ENCODE data around the gene PARS2. TPM values are rescaled to one million over a fixed set of nuclear protein-coding genes. Genes with fewer than 3 reads are reported as not detected.

Gene PARS2
- total RNA-seq, 2 experiments from 2014 or later, result 4.2 TPM

GRCh38 chr1:54744696-54745095 lies 19.6 kb downstream of the PARS2 start:
- no peaks in the 10 kb centered on the region for H3K4me1 Mint-ChIP-seq (ENCODE audit: low read depth)
- POLR2A ChIA-PET, result no interaction called here
- no peak for ATAC-seq

GRCh38 chr1:54743416-54744226 lies 20.7 kb downstream of the PARS2 start:
- CTCF ChIA-PET, result no interaction called here
- no peak overlapping the region for H3K4me3 Mint-ChIP-seq
- DNase-seq (no peak), ATAC-seq (no peak)
- no peak overlapping the region for H3K27ac Mint-ChIP-seq
- no peaks in the 10 kb centered on the region for H3K9me3 Mint-ChIP-seq (ENCODE audit: insufficient read depth)
- H3K4me1 Mint-ChIP-seq (ENCODE audit: low read depth), result no peaks in the 10 kb centered on the region
- H3K27me3 Mint-ChIP-seq (ENCODE audit: low read depth), result no peaks in the 10 kb centered on the region
- POLR2A ChIA-PET, result no interaction called here
- H3K36me3 Mint-ChIP-seq (ENCODE audit: low read depth), result peaks cover 18% of the 10 kb centered on the region

More at GRCh38 chr1:54744696-54745095, 19.6 kb downstream of the PARS2 start:
- Mint-ChIP-seq H3K27ac (no peak overlapping the region), H3K27me3 (ENCODE audit: low read depth) (no peaks in the 10 kb centered on the region), H3K4me3 (no peak overlapping the region), H3K36me3 (ENCODE audit: low read depth) (peaks cover 14% of the 10 kb centered on the region), H3K9me3 (ENCODE audit: insufficient read depth) (no peaks in the 10 kb centered on the region)
- CTCF ChIA-PET, result no interaction called here
- DNase-seq, result no peak

- no peaks in the 10 kb centered on the region for H3K4me1 Mint-ChIP-seq (ENCODE audit: low read depth)
- H3K36me3 Mint-ChIP-seq (ENCODE audit: low read depth), result peaks cover 26% of the 10 kb centered on the region
- ChIA-PET POLR2A (no interaction called here), CTCF (no interaction called here)
- no peak overlapping the region for H3K4me3 Mint-ChIP-seq
- DNase-seq, result no peak
- no peaks in the 10 kb centered on the region for H3K27me3 Mint-ChIP-seq (ENCODE audit: low read depth)
- no peaks in the 10 kb centered on the region for H3K9me3 Mint-ChIP-seq (ENCODE audit: insufficient read depth)
- ATAC-seq, result no peak
- no peak overlapping the region for H3K27ac Mint-ChIP-seq
Measured at GRCh38 chr1:54742282-54742681, 22.0 kb downstream of the PARS2 start.

GRCh38 chr1:54741531-54741930 lies 22.8 kb downstream of the PARS2 start:
- ATAC-seq, result no peak
- Mint-ChIP-seq H3K9me3 (ENCODE audit: insufficient read depth) (no peaks in the 10 kb centered on the region), H3K4me3 (no peak overlapping the region), H3K4me1 (ENCODE audit: low read depth) (no peaks in the 10 kb centered on the region), H3K36me3 (ENCODE audit: low read depth) (peaks cover 29% of the 10 kb centered on the region), H3K27me3 (ENCODE audit: low read depth) (no peaks in the 10 kb centered on the region), H3K27ac (peak overlapping the region; percentile 54)
- POLR2A ChIA-PET, result no interaction called here
- CTCF ChIA-PET, result no interaction called here
- no peak for DNase-seq

GRCh38 chr1:54738244-54738643 lies 26.1 kb downstream of the PARS2 start:
- Mint-ChIP-seq H3K27me3 (ENCODE audit: low read depth) (no peaks in the 10 kb centered on the region), H3K9me3 (ENCODE audit: insufficient read depth) (no peaks in the 10 kb centered on the region), H3K4me3 (no peak overlapping the region), H3K36me3 (ENCODE audit: low read depth) (peaks cover 36% of the 10 kb centered on the region), H3K27ac (no peak overlapping the region), H3K4me1 (ENCODE audit: low read depth) (no peaks in the 10 kb centered on the region)
- POLR2A ChIA-PET, result no interaction called here
- ATAC-seq (no peak), DNase-seq (no peak)
- CTCF ChIA-PET, result no interaction called here

- CTCF ChIA-PET, result no interaction called here
- no peak overlapping the region for H3K27ac Mint-ChIP-seq
- no peaks in the 10 kb centered on the region for H3K9me3 Mint-ChIP-seq (ENCODE audit: insufficient read depth)
- POLR2A ChIA-PET, result no interaction called here
- no peak overlapping the region for H3K4me3 Mint-ChIP-seq
- DNase-seq (no peak), ATAC-seq (no peak)
- no peaks in the 10 kb centered on the region for H3K27me3 Mint-ChIP-seq (ENCODE audit: low read depth)
- H3K4me1 Mint-ChIP-seq (ENCODE audit: low read depth), result no peaks in the 10 kb centered on the region
- peaks cover 31% of the 10 kb centered on the region for H3K36me3 Mint-ChIP-seq (ENCODE audit: low read depth)
Measured at GRCh38 chr1:54736685-54737084, 27.6 kb downstream of the PARS2 start.

- Mint-ChIP-seq H3K4me3 (no peak overlapping the region), H3K27ac (no peak overlapping the region), H3K4me1 (ENCODE audit: low read depth) (no peaks in the 10 kb centered on the region), H3K9me3 (ENCODE audit: insufficient read depth) (no peaks in the 10 kb centered on the region), H3K36me3 (ENCODE audit: low read depth) (peaks cover 62% of the 10 kb centered on the region), H3K27me3 (ENCODE audit: low read depth) (no peaks in the 10 kb centered on the region)
- CTCF ChIA-PET, result no interaction called here
- DNase-seq, result no peak
- ATAC-seq, result no peak
- POLR2A ChIA-PET, result no interaction called here
Measured at GRCh38 chr1:54728027-54728426, 36.3 kb downstream of the PARS2 start.

- no peak for DNase-seq
- POLR2A ChIA-PET, result interaction anchor here (0.6 to 1.9 kb wide), 2 partner anchors 9 to 734 kb away, joined by 4 to 6 read pairs; partner anchors contain the start of gene TTC4
- H3K27ac Mint-ChIP-seq, result no peak overlapping the region
- no peak for ATAC-seq
- H3K4me3 Mint-ChIP-seq, result no peak overlapping the region
- no peaks in the 10 kb centered on the region for H3K4me1 Mint-ChIP-seq (ENCODE audit: low read depth)
- CTCF ChIA-PET, result interaction anchor here (1.4 kb wide), 1 partner anchor 76 kb away, joined by 8 read pairs; the partner anchor contains the start of gene TTC22
- peaks cover 67% of the 10 kb centered on the region for H3K36me3 Mint-ChIP-seq (ENCODE audit: low read depth)
- H3K9me3 Mint-ChIP-seq (ENCODE audit: insufficient read depth), result no peaks in the 10 kb centered on the region
- H3K27me3 Mint-ChIP-seq (ENCODE audit: low read depth), result no peaks in the 10 kb centered on the region
Measured at GRCh38 chr1:54724771-54725170, 39.6 kb downstream of the PARS2 start.

- H3K27ac Mint-ChIP-seq, result no peak overlapping the region
Measured at GRCh38 chr1:54723985-54724384, 40.3 kb downstream of the PARS2 start.

GRCh38 chr1:54721719-54722118 lies 42.6 kb downstream of the PARS2 start:
- ATAC-seq (no peak), DNase-seq (no peak)
- peaks cover 15% of the 10 kb centered on the region for H3K4me1 Mint-ChIP-seq (ENCODE audit: low read depth)
- ChIA-PET POLR2A (no interaction called here), CTCF (interaction anchor here (1.5 kb wide), 1 partner anchor 80 kb away, joined by 5 read pairs; the partner anchor contains the start of gene TTC22)
- no peak overlapping the region for H3K27ac Mint-ChIP-seq
- H3K27me3 Mint-ChIP-seq (ENCODE audit: low read depth), result no peaks in the 10 kb centered on the region
- H3K36me3 Mint-ChIP-seq (ENCODE audit: low read depth), result peaks cover 66% of the 10 kb centered on the region
- no peaks in the 10 kb centered on the region for H3K9me3 Mint-ChIP-seq (ENCODE audit: insufficient read depth)
- no peak overlapping the region for H3K4me3 Mint-ChIP-seq

More at GRCh38 chr1:54723985-54724384, 40.3 kb downstream of the PARS2 start:
- Mint-ChIP-seq H3K4me3 (no peak overlapping the region), H3K36me3 (ENCODE audit: low read depth) (peaks cover 68% of the 10 kb centered on the region), H3K4me1 (ENCODE audit: low read depth) (peaks cover 3% of the 10 kb centered on the region), H3K27me3 (ENCODE audit: low read depth) (no peaks in the 10 kb centered on the region), H3K9me3 (ENCODE audit: insufficient read depth) (no peaks in the 10 kb centered on the region)
- no peak for DNase-seq
- ChIA-PET POLR2A (no interaction called here), CTCF (interaction anchor here (0.7 to 1.4 kb wide), 2 partner anchors 77 to 433 kb away, joined by 3 to 8 read pairs; partner anchors contain the start of gene TTC22)
- ATAC-seq, result no peak

- ChIA-PET CTCF (interaction anchor here (0.7 to 4.0 kb wide), 4 partner anchors 23 to 837 kb away, joined by 3 to 29 read pairs (median 3); partner anchors contain the start of gene TTC22), POLR2A (interaction anchor here (1.5 to 2.1 kb wide), 2 partner anchors 9 to 84 kb away, joined by 6 read pairs; no protein-coding TSS in a partner anchor)
- Mint-ChIP-seq H3K4me3 (peak overlapping the region; percentile 88), H3K36me3 (ENCODE audit: low read depth) (peaks cover 19% of the 10 kb centered on the region), H3K27ac (peak overlapping the region; percentile 74), H3K9me3 (ENCODE audit: insufficient read depth) (no peaks in the 10 kb centered on the region), H3K27me3 (ENCODE audit: low read depth) (no peaks in the 10 kb centered on the region), H3K4me1 (ENCODE audit: low read depth) (peaks cover 26% of the 10 kb centered on the region)
- DNase-seq (no peak), ATAC-seq (no peak)
Measured at GRCh38 chr1:54716299-54717047, 47.9 kb downstream of the PARS2 start.

Measured in activated CD8-positive, alpha-beta T cell treated with anti-CD3 and anti-CD28 coated beads, Interleukin-2, amount 10 ng/mL, durations not matched to agents 7 days and 5 days (primary cell).